HepG2 (cell line): ENCODE results near the gene LYRM4. TPM values are rescaled to one million over a fixed set of nuclear protein-coding genes. Genes with fewer than 3 reads are reported as not detected.

Experiments
- ATAC-seq: fragments of 200-7000 bp; cut with Tn5 transposase; 3 replicates; pipeline ENCODE4 v1.9.1; 2020; ENCODE audit warnings: mild to moderate bottlenecking, moderate library complexity
- BruUV-seq: library from RNA; stranded (reverse); fragments of 400-500 nt; replicated peaks from 2 replicates; lab custom pipeline; 2021; lab: Mats Ljungman, UMichigan
- CTCF ChIA-PET: fragments of 300-600 bp; formaldehyde crosslinking; extraction: SDS; loops from one replicate; lab custom pipeline; 2021; ENCODE audit warnings: low total read pairs, inconsistent platforms, low intra/inter-chr PET ratio; lab: Yijun Ruan, JAX
- POLR2A ChIA-PET: fragments of 350-600 bp; sonication (Branson Sonifier 250); formaldehyde crosslinking; loops from one replicate; lab custom pipeline; 2020; ENCODE audit warnings: antibody characterized with exemption, inconsistent platforms; lab: Yijun Ruan, JAX
- DNase-seq: peaks from one replicate; pipeline ENCODE4 v3.0.0-alpha.2; 2015; ENCODE audit warnings: low spot score
- FAIRE-seq: peaks from 3 replicates; lab custom pipeline; 2011; peaks lifted over from hg19 to GRCh38; lab: Jason Lieb, UNC
- H2AFZ ChIP-seq: one replicate; pipeline ENCODE4 v1.6.1; 2011; ENCODE audit warnings: low read length, inconsistent platforms
- H3K27ac ChIP-seq: fragments of 300-600 bp; 3 replicates; pipeline ENCODE4 v1.8.0; 2011; ENCODE audit warnings: mixed run types, mild to moderate bottlenecking, mixed read lengths, low read length, inconsistent platforms; ENCODE audit not compliant: insufficient read depth; ENCODE audit errors: extremely low read length
- H3K27me3 ChIP-seq, 2 experiments: fragments of 200-600 bp in 1 of 2; 2 replicates in 1 of 2; 3 replicates in 1 of 2; pipeline versions ENCODE4 v1.6.0 to v1.8.0; 2011; ENCODE audit warnings: low read length in 2 of 2, mild to moderate bottlenecking in 2 of 2, moderate library complexity in 2 of 2, inconsistent platforms in 1 of 2; ENCODE audit not compliant: insufficient read depth in 2 of 2, control insufficient read depth in 1 of 2
- H3K36me3 ChIP-seq, 2 experiments: fragments of 200-600 bp in 1 of 2; replicated peaks in 1 of 2; 2 replicates in 1 of 2; 3 replicates in 1 of 2; pipeline versions ENCODE4 v1.5.1 to v1.8.0; 2011; ENCODE audit warnings: low read length in 2 of 2, inconsistent platforms in 1 of 2; ENCODE audit not compliant: insufficient read depth in 2 of 2, control insufficient read depth in 1 of 2
- H3K4me1 ChIP-seq: 2 replicates; pipeline ENCODE4 v1.5.1; 2012; ENCODE audit warnings: low read length, inconsistent platforms; ENCODE audit not compliant: insufficient read depth
- H3K4me2 ChIP-seq: 2 replicates; pipeline ENCODE4 v1.6.0; 2011; ENCODE audit warnings: low read depth, low read length, inconsistent platforms
- H3K4me3 ChIP-seq, 3 experiments: fragments of 200-600 bp in 1 of 3; sonication (generic), shearing (Covaris generic) in 1 of 3; replicated peaks in 1 of 3; 2 replicates each; pipeline ENCODE4 v1.5.1; 2011 to 2016; ENCODE audit warnings: low read length in 3 of 3, inconsistent platforms in 2 of 3, low read depth in 2 of 3, mild to moderate bottlenecking in 2 of 3, control low read depth in 1 of 3, mixed read lengths in 1 of 3; ENCODE audit not compliant: insufficient read depth in 1 of 3
- H3K79me2 ChIP-seq: one replicate; pipeline ENCODE4 v1.6.1; 2011; ENCODE audit warnings: low read length, inconsistent platforms; ENCODE audit not compliant: insufficient read depth
- H3K9ac ChIP-seq: 2 replicates; pipeline ENCODE4 v1.6.0; 2011; ENCODE audit warnings: mild to moderate bottlenecking, low read depth, low read length, inconsistent platforms; ENCODE audit not compliant: insufficient read depth
- H3K9me3 ChIP-seq: 2 replicates; pipeline ENCODE4 v1.5.1; 2012; ENCODE audit warnings: mild to moderate bottlenecking, low read length
- H4K20me1 ChIP-seq: 2 replicates; pipeline ENCODE4 v1.6.0; 2011; ENCODE audit warnings: inconsistent platforms, mild to moderate bottlenecking, low read length, moderate library complexity; ENCODE audit not compliant: insufficient read depth
- CENPX ChIP-seq: sonication (generic); formaldehyde crosslinking; IDR thresholded peaks from 2 replicates; pipeline ENCODE4 v1.9.0; 2021; ENCODE audit warnings: mild to moderate bottlenecking, missing genetic modification reagents, moderate library complexity
- FOXK2 ChIP-seq: fragments of 450-650 bp; IDR thresholded peaks from 2 replicates; pipeline ENCODE4 v1.6.1; 2016
- JDP2 ChIP-seq: sonication (generic); formaldehyde crosslinking; IDR thresholded peaks from 2 replicates; pipeline ENCODE4 v1.8.1; 2022; ENCODE audit warnings: missing genetic modification reagents, borderline replicate concordance
- SMAD9 ChIP-seq: sonication (generic); formaldehyde crosslinking; IDR thresholded peaks from 2 replicates; pipeline ENCODE4 v1.5.1; 2020; ENCODE audit warnings: mild to moderate bottlenecking, missing genetic modification reagents
- ZNF121 ChIP-seq: sonication (generic); formaldehyde crosslinking; IDR thresholded peaks from 2 replicates; pipeline ENCODE4 v1.5.0; 2020; ENCODE audit warnings: mild to moderate bottlenecking, missing genetic modification reagents
- ZNF256 ChIP-seq: sonication (generic); formaldehyde crosslinking; conservative IDR thresholded peaks from 2 replicates; pipeline ENCODE4 v1.4.0; 2020; ENCODE audit warnings: missing genetic modification reagents
- ZNF3 ChIP-seq: IDR thresholded peaks from 2 replicates; pipeline ENCODE4 v1.7.0; 2017; ENCODE audit warnings: inconsistent platforms
- ZNF468 ChIP-seq: sonication (generic); formaldehyde crosslinking; IDR thresholded peaks from 2 replicates; pipeline ENCODE4 v1.8.0; 2022; ENCODE audit warnings: mild to moderate bottlenecking, moderate library complexity, missing genetic modification reagents
- ZNF549 ChIP-seq: sonication (generic); formaldehyde crosslinking; IDR thresholded peaks from 2 replicates; pipeline ENCODE4 v1.5.0; 2020; ENCODE audit warnings: missing genetic modification reagents
- ZNF564 ChIP-seq: sonication (generic); formaldehyde crosslinking; IDR thresholded peaks from 2 replicates; pipeline ENCODE4 v1.8.1; 2023; ENCODE audit warnings: mild to moderate bottlenecking, missing genetic modification reagents
- ZXDC ChIP-seq: sonication (generic); formaldehyde crosslinking; IDR thresholded peaks from 2 replicates; pipeline ENCODE4 v1.5.0; 2020; ENCODE audit warnings: mild to moderate bottlenecking, missing genetic modification reagents
- WGBS: methylation state at CpG from one replicate; pipeline ENCODE4 v1.1.6; 2017; ENCODE audit warnings: low lambda C conversion rate; 5-methylcytosine and 5-hydroxymethylcytosine counted together
- in situ Hi-C: cut with HindIII; loops from 2 replicates; pipeline ENCODE4 v1.10.0; 2017; ENCODE audit warnings: low pct_unique_long_range_greater_than_20kb; ENCODE audit not compliant: extremely low pct_ligation_motif_present
- intact Hi-C: fragments of 100-400 bp; cut with micrococcal nuclease; formaldehyde crosslinking; loops from one replicate; pipeline ENCODE4 v1.10.0; 2022; ENCODE audit not compliant: unreplicated experiment
- polyA plus RNA-seq, 8 experiments: library from polyadenylated mRNA; depleted of rRNA in 3 of 8; stranded (reverse) in 7 of 8; unstranded in 1 of 8; fragments of >200 nt; fragmentation: Illumina TruSeq in 4 of 8; extraction: Trizol in 4 of 8; gene quantifications; 2 replicates each; pipeline versions ENCODE4 v1.2.1 to v1.2.3, GENCODE V29; 2011 to 2016; ENCODE audit warnings: low read depth in 4 of 8, missing spikeins in 1 of 8, mixed read lengths in 1 of 8; ENCODE audit not compliant: insufficient read depth in 1 of 8
- total RNA-seq, 5 experiments: library from RNA; depleted of rRNA; stranded (reverse); fragments of >200 nt; fragmentation: Illumina TruSeq; extraction: Trizol; gene quantifications; 2 replicates each; pipeline ENCODE4 v1.2.3, GENCODE V29; 2016; ENCODE audit warnings: low read depth in 1 of 5
- TF ChIP-seq, protein P1 (sequence below): sonication (generic); formaldehyde crosslinking; IDR thresholded peaks from 2 replicates; pipeline ENCODE4 v1.9.0; 2021; ENCODE audit warnings: missing genetic modification reagents, mild to moderate bottlenecking, borderline replicate concordance

Gene LYRM4
- total and polyA plus RNA-seq, 2 of the 13 experiments (the other 11 are each of a cell fraction or from before 2014, with no cell fraction given), result 64.6 to 67.5 TPM

DNA sequence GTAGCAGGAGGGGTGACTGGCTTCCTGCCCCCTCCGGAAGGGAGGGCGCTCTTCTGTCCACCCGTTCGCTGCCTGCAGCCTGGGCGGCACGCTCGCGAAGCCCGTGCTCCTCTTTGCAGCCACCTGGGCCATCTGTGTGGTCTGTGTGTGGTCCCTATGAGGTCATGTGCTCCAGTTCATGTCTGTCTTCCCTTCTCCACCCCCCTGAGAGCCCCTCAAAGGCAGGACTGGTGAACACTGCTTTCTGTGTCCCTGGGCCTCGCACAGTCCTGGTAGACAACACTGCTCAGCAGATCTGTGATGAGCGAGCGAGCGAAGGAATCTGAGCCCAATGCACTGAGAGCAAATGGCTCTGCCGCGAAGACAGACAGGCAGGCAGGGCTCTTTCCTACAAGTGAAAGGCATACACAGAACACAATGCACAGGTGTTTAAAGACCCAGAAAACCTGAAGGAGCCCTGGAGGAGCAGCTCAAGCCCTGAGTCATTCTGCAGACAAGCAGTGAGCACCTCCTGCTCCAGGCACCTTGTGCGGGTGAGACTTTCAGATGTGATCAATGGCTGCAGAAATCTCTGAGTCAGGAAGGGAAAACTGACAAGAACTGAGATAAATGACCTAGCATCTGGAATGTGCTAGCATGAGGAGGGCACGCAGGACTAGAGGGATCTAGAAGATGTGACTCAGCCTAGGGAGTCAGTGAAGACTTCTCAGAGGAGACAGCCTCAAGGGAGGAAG, 148.5 kb downstream of the LYRM4 start:
- ChIA-PET POLR2A (interaction anchor here (1.6 kb wide), 1 partner anchor 55 kb away, joined by 5 read pairs; no protein-coding TSS in a partner anchor), CTCF (interaction anchor here (1.1 kb wide), 1 partner anchor 16 kb away, joined by 3 read pairs; no protein-coding TSS in a partner anchor)
- no peak for DNase-seq
- Histone ChIP-seq H3K36me3 (peaks cover 11 to 28% of the 10 kb centered on the region in 2 experiments; a peak in 4 of 5 replicates), H3K4me3 (no peak overlapping the region), H2AFZ (no peak overlapping the region), H3K79me2 (no peaks in the 10 kb centered on the region), H3K27ac (no peak overlapping the region), H4K20me1 (no peaks in the 10 kb centered on the region), H3K9me3 (no peaks in the 10 kb centered on the region), H3K27me3 (no peaks in the 10 kb centered on the region), H3K9ac (no peak overlapping the region), H3K4me1 (peaks cover 18% of the 10 kb centered on the region), H3K4me2 (no peak overlapping the region)
- intact Hi-C loops, result no loop called here
- no peak for TF ChIP-seq ZNF3 (CRISPR knock-in tag)
- no peak for TF ChIP-seq ZNF468 (CRISPR knock-in tag)
- TF ChIP-seq ZNF564 (CRISPR knock-in tag), result no peak
- TF ChIP-seq FOXK2, result no peak
- no peak for TF ChIP-seq CENPX (CRISPR knock-in tag)
- TF ChIP-seq SMAD9 (CRISPR knock-in tag), result no peak
- TF ChIP-seq, protein P1, sequence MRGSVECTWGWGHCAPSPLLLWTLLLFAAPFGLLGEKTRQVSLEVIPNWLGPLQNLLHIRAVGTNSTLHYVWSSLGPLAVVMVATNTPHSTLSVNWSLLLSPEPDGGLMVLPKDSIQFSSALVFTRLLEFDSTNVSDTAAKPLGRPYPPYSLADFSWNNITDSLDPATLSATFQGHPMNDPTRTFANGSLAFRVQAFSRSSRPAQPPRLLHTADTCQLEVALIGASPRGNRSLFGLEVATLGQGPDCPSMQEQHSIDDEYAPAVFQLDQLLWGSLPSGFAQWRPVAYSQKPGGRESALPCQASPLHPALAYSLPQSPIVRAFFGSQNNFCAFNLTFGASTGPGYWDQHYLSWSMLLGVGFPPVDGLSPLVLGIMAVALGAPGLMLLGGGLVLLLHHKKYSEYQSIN (CRISPR knock-in tag), result no peak
- no peak for TF ChIP-seq ZNF256 (CRISPR knock-in tag)
- no peak for TF ChIP-seq ZNF121 (CRISPR knock-in tag)
- no peak for TF ChIP-seq JDP2 (CRISPR knock-in tag)
- no peak for TF ChIP-seq ZNF549
- TF ChIP-seq ZXDC (CRISPR knock-in tag), result no peak
- no peak for FAIRE-seq
- no TSS peak for BruUV-seq
- in situ Hi-C loops, result no loop called here
- 79% methylated on average over 14 of the region's 17 CpGs for WGBS
- no peak for ATAC-seq
